Astrocyte (in vitro differentiated cells and primary cell): ENCODE measurements around the gene FEV.

ENCODE experiments used
- CTCF ChIP-seq: IDR thresholded peaks from 2 replicates; pipeline ENCODE4 v1.5.1; 2011; ENCODE audit warnings: low read depth, mild to moderate bottlenecking, inconsistent platforms, low read length, moderate library complexity; ENCODE audit not compliant: insufficient read depth
- EZH2 ChIP-seq: IDR thresholded peaks from 2 replicates; pipeline ENCODE4 v1.6.1; 2012; ENCODE audit warnings: mild to moderate bottlenecking, low read length, inconsistent platforms; ENCODE audit not compliant: insufficient read depth

- no peak for TF ChIP-seq CTCF
- no peak for TF ChIP-seq EZH2
Measured at GRCh38 chr2:219027511-219028055, 42.6 kb upstream of the FEV start.
